Hepatocyte (in vitro differentiated cells): ENCODE measurements around the gene SLC6A1.

Source experiments
- EZH2 ChIP-seq: fragments of 200-600 bp; sonication (generic); IDR thresholded peaks from 2 replicates; pipeline ENCODE4 v1.6.1; 2016; ENCODE audit warnings: antibody characterized with exemption, mild to moderate bottlenecking, borderline replicate concordance
- TF ChIP-seq, protein P1 (sequence below): fragments of 200-600 bp; sonication (generic); IDR thresholded peaks from 2 replicates; pipeline ENCODE4 v1.5.1; 2016; ENCODE audit warnings: antibody characterized with exemption, mild to moderate bottlenecking; ENCODE audit not compliant: poor library complexity

- TF ChIP-seq, protein P1, sequence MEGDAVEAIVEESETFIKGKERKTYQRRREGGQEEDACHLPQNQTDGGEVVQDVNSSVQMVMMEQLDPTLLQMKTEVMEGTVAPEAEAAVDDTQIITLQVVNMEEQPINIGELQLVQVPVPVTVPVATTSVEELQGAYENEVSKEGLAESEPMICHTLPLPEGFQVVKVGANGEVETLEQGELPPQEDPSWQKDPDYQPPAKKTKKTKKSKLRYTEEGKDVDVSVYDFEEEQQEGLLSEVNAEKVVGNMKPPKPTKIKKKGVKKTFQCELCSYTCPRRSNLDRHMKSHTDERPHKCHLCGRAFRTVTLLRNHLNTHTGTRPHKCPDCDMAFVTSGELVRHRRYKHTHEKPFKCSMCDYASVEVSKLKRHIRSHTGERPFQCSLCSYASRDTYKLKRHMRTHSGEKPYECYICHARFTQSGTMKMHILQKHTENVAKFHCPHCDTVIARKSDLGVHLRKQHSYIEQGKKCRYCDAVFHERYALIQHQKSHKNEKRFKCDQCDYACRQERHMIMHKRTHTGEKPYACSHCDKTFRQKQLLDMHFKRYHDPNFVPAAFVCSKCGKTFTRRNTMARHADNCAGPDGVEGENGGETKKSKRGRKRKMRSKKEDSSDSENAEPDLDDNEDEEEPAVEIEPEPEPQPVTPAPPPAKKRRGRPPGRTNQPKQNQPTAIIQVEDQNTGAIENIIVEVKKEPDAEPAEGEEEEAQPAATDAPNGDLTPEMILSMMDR = no peak
- TF ChIP-seq EZH2 = no peak
Measured at GRCh38 chr3:10999221-11000107, 6.9 kb downstream of the SLC6A1 start.
